Measurements from ENCODE around the gene PRXL2B. TPM values are rescaled to one million over a fixed set of nuclear protein-coding genes. Genes with fewer than 3 reads are reported as not detected.

The PRXL2B gene, protein sequence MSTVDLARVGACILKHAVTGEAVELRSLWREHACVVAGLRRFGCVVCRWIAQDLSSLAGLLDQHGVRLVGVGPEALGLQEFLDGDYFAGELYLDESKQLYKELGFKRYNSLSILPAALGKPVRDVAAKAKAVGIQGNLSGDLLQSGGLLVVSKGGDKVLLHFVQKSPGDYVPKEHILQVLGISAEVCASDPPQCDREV
- 10 to 100 TPM in 3 of 6 experiments, 1 to 10 TPM in 3; 5.1 to 18.6 (median 11.1) TPM for total RNA-seq
- long read RNA-seq, partial matches to known transcripts: 0 of 1 reads
- long read RNA-seq, other reads (novel, unspliced or antisense): 1 of 1 reads

GRCh38 chr1:2586154-2587070 is at the start of gene PRXL2B:
Gene PRXL2B, plus strand, starts transcription at chr1:2586777. Its CDS starts 109 bp downstream, at chr1:2586886.
- H3K27ac ChIP-seq: peak within 1 kb of the TSS; percentile 94 to 98 (median 94)

DNA sequence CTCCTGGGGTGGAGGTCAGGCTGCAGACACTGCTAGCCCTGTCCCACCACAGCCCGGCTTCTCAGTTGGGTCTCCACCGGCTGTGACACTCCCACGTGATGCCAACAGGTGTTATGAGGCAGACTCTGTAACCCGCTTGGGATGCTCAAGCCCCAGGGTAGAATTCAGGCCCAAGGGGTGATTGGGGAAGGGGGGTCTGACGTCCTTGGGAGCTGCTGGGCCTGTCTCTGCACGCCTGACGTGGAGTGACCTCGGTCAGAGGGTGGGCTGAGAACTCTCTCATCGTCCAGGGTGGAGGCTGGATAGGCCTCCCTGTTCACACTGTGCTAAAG is 48.8 kb upstream of the PRXL2B start:
- intact Hi-C loops (cut with DNase I): no loop called here
- ATAC-seq (no peak), DNase-seq (no peak)
- no peaks in the 10 kb centered on the region for H3K4me1 ChIP-seq
- H3K9me3 ChIP-seq: no peaks in the 10 kb centered on the region
- H3K27ac ChIP-seq: no peak overlapping the region
- no peak overlapping the region for H3K4me3 ChIP-seq
- TF ChIP-seq POLR2A (IDR thresholded peaks at IDR 0.05): no peak
- TF ChIP-seq, protein P1, sequence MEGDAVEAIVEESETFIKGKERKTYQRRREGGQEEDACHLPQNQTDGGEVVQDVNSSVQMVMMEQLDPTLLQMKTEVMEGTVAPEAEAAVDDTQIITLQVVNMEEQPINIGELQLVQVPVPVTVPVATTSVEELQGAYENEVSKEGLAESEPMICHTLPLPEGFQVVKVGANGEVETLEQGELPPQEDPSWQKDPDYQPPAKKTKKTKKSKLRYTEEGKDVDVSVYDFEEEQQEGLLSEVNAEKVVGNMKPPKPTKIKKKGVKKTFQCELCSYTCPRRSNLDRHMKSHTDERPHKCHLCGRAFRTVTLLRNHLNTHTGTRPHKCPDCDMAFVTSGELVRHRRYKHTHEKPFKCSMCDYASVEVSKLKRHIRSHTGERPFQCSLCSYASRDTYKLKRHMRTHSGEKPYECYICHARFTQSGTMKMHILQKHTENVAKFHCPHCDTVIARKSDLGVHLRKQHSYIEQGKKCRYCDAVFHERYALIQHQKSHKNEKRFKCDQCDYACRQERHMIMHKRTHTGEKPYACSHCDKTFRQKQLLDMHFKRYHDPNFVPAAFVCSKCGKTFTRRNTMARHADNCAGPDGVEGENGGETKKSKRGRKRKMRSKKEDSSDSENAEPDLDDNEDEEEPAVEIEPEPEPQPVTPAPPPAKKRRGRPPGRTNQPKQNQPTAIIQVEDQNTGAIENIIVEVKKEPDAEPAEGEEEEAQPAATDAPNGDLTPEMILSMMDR (IDR thresholded peaks at IDR 0.05): no peak
- no peaks in the 10 kb centered on the region for H3K36me3 ChIP-seq
- no peaks in the 10 kb centered on the region for H3K27me3 ChIP-seq
- WGBS (ENCODE audit: insufficient coverage, low coverage, low lambda C conversion rate, missing lambda C conversion rate): no CpG with 5 or more reads among the region's 9 CpGs

More at GRCh38 chr1:2586154-2587070, at the start of gene PRXL2B:
- peak; percentile 86 to 93 (median 90) for ATAC-seq
- peak; percentile 100 for DNase-seq
- Histone ChIP-seq H3K9me3 (no peaks in the 10 kb centered on the region), H3K4me1 (peaks cover 0 to 12% (median 4%) of the 10 kb centered on the region in 4 donors), H3K27me3 (no peaks in the 10 kb centered on the region), H3K36me3 (no peaks in the 10 kb centered on the region), H3K4me3 (peak within 1 kb of the TSS; percentile 74 to 92 (median 78))
- TF ChIP-seq, protein P1 (IDR thresholded peaks at IDR 0.05): no peak
- peak; percentile 90 for TF ChIP-seq POLR2A (IDR thresholded peaks at IDR 0.05)
- intact Hi-C loops (cut with DNase I): no loop called here
- 0% methylated on average over 6 of the region's 107 CpGs for WGBS (ENCODE audit: insufficient coverage, low coverage, low lambda C conversion rate, missing lambda C conversion rate)

DNA sequence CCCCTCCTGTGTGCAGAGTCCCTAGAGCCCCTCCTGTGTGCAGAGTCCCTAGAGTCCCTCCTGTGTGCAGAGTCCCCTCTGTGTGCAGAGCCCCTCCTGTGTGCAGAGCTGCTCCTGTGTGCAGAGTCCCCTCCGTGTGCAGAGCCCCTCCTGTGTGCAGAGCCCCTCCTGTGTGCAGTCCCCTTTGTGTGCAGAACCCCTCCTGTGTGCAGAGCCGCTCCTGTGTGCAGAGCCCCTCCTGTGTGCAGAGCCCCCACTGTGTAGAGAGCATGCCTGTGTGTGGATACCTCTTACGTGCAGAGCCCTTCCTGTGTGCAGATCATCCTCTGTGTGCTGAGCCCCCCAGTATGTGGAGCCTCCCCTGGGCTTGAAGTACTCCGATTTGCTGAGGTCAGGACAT is 48.2 kb upstream of the PRXL2B start:
- H3K27ac ChIP-seq: no peak overlapping the region
- no peaks in the 10 kb centered on the region for H3K4me1 ChIP-seq
- intact Hi-C loops (cut with DNase I): no loop called here
- H3K27me3 ChIP-seq: no peaks in the 10 kb centered on the region
- H3K4me3 ChIP-seq: no peak overlapping the region
- H3K9me3 ChIP-seq: no peaks in the 10 kb centered on the region
- ATAC-seq: no peak
- WGBS (ENCODE audit: insufficient coverage, low coverage, low lambda C conversion rate, missing lambda C conversion rate): 83% methylated on average over 1 of the region's 4 CpGs
- no peak for DNase-seq
- no peak for TF ChIP-seq POLR2A (IDR thresholded peaks at IDR 0.05)
- TF ChIP-seq, protein P1 (IDR thresholded peaks at IDR 0.05): no peak
- no peaks in the 10 kb centered on the region for H3K36me3 ChIP-seq

- no peaks in the 10 kb centered on the region for H3K27me3 ChIP-seq
- intact Hi-C loops (cut with DNase I): no loop called here
- H3K36me3 ChIP-seq: no peaks in the 10 kb centered on the region
- no peak overlapping the region for H3K27ac ChIP-seq
- 73% methylated on average over 2 of the region's 8 CpGs for WGBS (ENCODE audit: insufficient coverage, low coverage, low lambda C conversion rate, missing lambda C conversion rate)
- H3K9me3 ChIP-seq: no peaks in the 10 kb centered on the region
- H3K4me1 ChIP-seq: no peaks in the 10 kb centered on the region
- DNase-seq (no peak), ATAC-seq (no peak)
- no peak for TF ChIP-seq POLR2A (IDR thresholded peaks at IDR 0.05)
- TF ChIP-seq, protein P1 (IDR thresholded peaks at IDR 0.05): no peak
- H3K4me3 ChIP-seq: no peak overlapping the region
Measured at GRCh38 chr1:2538872-2539271, 47.7 kb upstream of the PRXL2B start.

Measured in right lobe of liver (tissue), 6 donors.